GM13976 (cell line): ENCODE data around the gene PAK2.

Source experiments
- DNase-seq: peaks from one replicate; pipeline ENCODE4 v3.0.0; 2012; ENCODE audit warnings: low spot score
- in situ Hi-C: fragments of 300-500 bp; cut with MboI; formaldehyde crosslinking; loops from one replicate; pipeline ENCODE4 v1.12.0; 2022; ENCODE audit warnings: low sequenced_read_pairs, mixed read lengths, inconsistent platforms; ENCODE audit not compliant: unreplicated experiment
- TF ChIP-seq, protein P1 (sequence below): IDR thresholded peaks from 2 replicates; pipeline ENCODE4 v1.5.1; 2012; ENCODE audit warnings: borderline replicate concordance, mild to moderate bottlenecking; ENCODE audit not compliant: insufficient read depth; ENCODE audit errors: extremely low read depth, missing control alignments, control extremely low read depth

PAK2 gene

DNA sequence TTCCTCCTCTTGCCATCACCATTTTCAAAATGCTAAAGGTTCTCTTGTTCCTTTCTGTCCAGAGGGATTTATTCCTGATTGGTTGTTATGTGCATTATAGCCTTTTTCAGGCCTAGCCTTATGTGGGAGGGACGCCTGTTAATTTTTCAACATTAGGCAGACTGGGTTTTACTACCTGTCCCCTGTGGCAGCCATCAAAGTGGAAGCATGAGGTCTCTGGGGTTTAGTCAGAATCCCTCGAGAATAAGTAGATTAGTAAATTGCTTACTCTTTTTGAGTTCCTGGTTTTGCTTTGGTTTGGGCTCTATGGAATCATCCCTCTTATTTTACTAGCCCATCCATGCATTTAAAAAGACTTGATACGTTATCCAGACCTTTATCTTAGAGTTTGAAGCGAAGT lies 32.4 kb downstream of the PAK2 start:
- in situ Hi-C loops, result no loop called here
- DNase-seq, result no peak
- TF ChIP-seq, protein P1, sequence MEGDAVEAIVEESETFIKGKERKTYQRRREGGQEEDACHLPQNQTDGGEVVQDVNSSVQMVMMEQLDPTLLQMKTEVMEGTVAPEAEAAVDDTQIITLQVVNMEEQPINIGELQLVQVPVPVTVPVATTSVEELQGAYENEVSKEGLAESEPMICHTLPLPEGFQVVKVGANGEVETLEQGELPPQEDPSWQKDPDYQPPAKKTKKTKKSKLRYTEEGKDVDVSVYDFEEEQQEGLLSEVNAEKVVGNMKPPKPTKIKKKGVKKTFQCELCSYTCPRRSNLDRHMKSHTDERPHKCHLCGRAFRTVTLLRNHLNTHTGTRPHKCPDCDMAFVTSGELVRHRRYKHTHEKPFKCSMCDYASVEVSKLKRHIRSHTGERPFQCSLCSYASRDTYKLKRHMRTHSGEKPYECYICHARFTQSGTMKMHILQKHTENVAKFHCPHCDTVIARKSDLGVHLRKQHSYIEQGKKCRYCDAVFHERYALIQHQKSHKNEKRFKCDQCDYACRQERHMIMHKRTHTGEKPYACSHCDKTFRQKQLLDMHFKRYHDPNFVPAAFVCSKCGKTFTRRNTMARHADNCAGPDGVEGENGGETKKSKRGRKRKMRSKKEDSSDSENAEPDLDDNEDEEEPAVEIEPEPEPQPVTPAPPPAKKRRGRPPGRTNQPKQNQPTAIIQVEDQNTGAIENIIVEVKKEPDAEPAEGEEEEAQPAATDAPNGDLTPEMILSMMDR, result no peak

DNA sequence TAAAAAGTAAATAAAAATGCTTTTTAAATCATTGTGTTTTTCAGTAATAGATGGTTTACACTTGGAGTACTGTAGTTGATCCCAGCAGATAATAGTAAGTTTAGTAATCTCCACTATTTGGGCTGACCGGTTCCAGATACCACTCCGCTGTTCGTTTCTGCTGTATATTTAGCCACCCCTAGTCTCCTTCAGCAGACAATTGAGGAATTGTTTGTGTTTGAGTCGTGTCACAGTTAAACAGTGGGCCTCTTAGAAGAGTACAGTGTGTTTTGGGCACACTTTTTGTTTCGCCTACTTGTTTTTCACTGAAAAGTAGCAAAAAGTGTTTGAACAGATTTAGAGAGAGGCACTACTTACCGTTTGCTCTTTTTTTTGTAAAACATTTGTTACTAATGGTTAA lies 33.2 kb downstream of the PAK2 start:
- in situ Hi-C loops, result no loop called here
- TF ChIP-seq, protein P1, result no peak
- DNase-seq, result no peak

DNA sequence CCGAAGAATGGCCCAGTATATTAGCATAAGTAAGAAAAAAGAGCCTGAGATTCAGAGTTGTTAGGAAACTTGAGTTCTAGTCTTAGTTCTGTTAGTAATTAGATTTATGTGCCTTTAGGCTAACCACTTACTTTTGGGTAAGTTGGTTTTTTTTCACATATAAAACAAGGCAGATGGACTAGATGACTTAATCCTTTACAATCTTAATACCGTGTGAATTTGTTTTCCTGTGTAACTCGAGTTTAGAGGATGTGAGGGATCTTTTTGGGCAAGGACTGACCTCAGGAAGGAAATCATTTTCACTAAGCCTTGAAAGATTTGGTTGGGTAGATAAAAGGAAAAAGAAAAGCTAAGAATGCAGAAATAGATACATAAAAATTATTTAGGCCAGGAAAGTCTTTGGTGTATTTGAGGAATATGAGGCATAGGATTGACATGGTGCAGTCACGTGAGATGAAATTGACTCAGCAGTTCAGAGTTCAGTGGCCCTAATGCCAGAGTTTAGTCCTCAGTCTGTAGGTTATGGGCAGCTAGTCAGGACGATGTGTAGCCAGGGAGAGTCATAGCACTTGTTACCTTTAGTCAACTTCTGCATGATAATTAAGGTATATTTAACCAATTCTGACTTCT lies 34.6 kb downstream of the PAK2 start:
- in situ Hi-C loops, result no loop called here
- TF ChIP-seq, protein P1, result no peak
- no peak for DNase-seq

DNA sequence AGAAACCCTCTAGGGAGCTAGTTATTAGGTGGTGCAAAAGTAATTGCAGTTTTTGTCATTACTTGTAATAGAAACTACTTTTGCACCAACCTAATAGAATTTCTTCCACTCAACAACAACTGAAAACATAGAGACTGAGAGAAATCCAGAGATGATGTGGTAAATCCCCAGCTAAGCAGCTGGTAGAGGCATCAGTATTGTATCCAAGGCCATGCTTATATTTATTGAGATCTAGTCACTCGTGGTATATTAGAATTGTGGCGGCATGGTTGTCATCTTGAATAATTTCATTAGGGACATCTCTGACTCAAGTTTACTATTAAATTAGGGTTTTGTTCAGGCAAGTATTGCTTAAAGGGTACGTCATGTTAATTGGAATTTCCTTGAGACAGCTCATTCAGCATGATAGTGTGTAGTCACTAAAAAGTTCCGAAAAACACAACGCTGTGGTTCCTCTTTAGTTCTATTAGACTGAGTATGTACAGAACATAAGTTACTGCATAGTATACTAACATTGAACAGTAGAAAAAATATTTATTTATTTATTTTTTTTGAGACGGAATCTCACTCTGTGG lies 35.3 kb downstream of the PAK2 start:
- in situ Hi-C loops, result no loop called here

DNA sequence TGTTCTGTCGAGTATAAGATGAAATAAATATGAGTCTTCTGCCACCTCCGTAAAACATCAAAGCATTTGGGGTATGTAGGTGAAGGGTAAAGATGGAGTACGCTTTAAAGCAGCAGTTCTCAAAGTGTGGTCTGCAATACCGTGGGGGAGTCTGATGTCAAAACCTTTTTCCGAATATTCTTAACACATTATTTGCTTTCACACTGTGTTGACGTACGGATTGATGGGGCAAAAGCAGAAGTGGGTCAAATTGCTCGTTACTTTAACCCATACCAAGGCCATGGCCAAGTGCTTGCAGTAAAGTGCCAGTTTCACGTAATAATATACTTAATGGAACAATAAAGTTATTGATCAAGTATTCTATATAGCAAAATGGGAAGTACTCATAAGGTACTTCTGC lies 36.3 kb downstream of the PAK2 start:
- in situ Hi-C loops, result no loop called here
- TF ChIP-seq, protein P1, result no peak
- no peak for DNase-seq

More for the DNA sequence above, 35.3 kb downstream of the PAK2 start:
- no peak for DNase-seq
- TF ChIP-seq, protein P1, result no peak

DNA sequence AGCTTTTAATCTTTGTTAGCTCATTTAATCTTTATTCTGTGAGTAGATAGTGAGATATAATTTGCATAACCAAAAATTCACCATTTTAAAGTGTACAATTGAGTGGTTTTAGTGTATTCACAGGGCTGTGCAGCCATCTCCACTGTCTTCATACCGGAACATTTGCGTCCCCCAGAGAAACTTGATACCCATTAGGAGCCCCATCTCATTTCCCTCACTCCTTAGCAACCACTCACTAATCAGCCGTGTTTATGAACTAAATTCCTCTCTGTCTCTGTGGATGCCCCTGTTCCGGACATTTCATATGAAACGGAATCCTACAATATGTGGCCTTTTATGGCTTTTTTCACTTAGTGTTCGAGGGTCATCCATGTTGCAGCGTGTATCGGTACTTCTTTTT lies 38.2 kb downstream of the PAK2 start:
- in situ Hi-C loops, result no loop called here
- TF ChIP-seq, protein P1, result no peak
- DNase-seq, result no peak
